GM21717 (cell line): ENCODE data around the gene ZNF580.

Source experiments
- ATAC-seq: cut with Tn5 transposase; IDR thresholded peaks from one replicate; pipeline ENCODE4 v1.9.1; 2021; ENCODE audit warnings: mild to moderate bottlenecking, moderate library complexity; ENCODE audit not compliant: unreplicated experiment

ZNF580 gene

GRCh38 chr19:55656988-55657747 lies 16.4 kb downstream of the ZNF580 start:
- no peak for ATAC-seq

DNA sequence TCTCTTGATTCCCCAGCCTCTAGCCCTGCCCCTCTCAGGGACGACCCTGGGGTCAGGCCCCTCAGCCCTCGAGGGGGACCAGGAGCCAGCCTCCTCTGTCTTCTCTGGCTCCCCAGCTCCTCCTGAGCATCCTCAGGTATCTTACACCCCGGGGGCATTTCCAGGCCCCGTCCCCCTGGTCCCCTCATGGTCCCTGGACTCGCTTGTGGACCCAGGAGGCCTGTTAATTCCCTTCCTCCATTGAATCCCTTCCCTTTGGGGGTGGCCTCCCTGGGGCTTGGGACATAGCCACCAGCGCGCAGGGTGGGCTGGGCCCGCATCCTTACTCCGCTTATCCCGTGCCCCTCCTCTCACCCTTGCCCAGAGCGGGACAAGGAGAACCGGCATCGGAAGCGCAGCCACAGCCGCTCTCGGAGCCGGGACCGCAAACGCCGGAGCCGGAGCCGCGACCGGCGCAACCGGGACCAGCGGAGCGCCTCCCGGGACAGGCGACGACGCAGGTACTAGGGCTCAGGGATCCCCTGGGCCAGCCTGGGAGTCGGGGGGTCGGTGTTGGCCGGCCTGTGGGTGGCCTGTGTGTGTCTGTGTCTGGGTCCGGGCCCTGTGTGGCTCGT lies 18.2 kb downstream of the ZNF580 start:
- no peak for ATAC-seq

DNA sequence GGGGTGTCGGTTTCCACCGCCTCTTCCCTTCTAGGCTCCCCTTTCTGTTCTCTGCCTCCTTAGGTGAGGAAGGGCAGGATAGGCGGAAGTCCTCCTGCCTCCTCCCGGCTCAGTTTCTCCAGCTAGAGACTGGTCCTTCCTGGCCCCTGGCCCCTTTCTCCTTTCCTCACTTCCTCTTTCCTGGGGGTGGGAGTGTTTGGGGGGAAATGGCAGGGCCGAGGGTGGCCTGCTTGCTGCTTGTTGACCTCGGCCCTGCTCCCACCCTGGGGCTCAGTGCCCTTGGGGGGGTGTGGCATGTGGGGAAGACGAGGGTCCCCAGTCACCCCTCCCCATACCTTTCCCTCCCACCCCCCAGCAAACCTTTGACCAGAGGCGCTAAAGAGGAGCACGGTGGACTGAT lies 19.0 kb downstream of the ZNF580 start:
- no peak for ATAC-seq

GRCh38 chr19:55660404-55660803 lies 19.6 kb downstream of the ZNF580 start:
- ATAC-seq = no peak

DNA sequence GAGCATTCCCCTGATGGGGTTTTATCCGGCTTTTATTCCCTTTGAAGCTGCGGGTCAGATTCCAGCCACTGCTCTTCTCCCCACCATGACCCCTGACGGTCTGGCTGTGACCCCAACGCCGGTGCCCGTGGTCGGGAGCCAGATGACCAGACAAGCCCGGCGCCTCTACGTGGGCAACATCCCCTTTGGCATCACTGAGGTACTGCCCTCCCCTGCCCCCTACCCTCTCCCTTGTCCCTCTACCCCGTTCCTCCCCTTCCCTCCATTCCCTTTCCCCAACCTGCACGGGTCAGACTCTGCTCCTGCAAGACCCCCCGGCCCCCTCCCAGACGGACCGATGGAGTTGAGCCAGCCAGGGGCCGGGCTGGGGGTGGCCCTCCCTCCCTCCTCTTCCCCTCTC lies 20.2 kb downstream of the ZNF580 start:
- no peak for ATAC-seq

DNA sequence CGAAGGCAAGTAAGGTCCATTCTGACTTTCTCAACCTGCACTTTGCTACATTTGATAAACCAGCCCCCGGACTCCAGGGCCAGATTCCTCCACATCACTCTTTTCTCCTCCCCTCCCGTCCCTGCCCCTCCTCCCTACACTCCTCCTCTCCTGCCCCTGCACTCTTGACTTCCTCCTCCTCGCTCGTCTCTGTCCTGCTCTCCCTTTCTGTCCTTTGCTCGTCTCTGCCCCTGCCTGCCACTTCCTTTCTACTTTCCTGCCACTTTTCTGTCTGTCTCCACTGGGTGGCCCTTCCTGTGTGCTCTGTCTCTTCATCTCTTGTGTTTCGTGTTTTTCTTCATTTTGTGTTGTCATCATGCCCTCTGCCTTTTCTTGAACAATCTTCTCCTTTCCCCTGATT lies 21.0 kb downstream of the ZNF580 start:
- ATAC-seq = no peak

DNA sequence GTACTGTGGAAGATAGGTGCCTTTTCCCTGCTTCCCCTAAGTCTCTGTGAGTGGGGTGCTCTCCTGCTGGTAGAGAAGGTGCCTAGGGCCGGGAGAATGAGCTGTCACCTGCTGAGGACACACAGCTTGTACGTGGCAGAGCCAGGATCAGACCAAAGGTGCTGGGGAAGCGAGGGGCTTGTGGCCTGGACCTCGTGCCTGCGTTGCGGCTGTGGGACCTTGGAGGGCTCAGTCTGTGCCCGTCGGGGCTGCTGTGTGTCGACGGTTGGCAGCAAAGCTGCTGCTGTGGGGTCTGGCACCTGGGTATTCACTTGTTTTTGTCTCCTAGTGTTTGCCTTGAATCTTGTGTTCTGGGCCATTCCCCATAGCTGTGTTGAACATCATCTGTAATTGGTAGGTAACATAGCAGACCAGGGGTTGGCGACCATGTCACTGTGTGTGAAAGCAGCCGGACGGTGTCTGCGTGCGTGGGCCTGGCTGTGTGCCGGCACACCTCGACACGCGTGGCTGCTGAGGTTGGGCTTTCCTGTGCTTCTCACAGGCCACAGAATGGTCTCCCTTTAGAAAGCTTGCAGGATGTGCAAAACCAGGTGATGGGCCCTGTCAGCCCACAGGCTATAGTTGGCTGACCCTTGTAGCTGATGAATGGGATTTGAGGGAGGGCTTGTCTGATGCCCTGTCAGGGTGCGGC lies 23.2 kb downstream of the ZNF580 start:
- no peak for ATAC-seq

GRCh38 chr19:55666343-55667005 lies 25.7 kb downstream of the ZNF580 start:
- no peak for ATAC-seq

- ATAC-seq = no peak
Observed at GRCh38 chr19:55667006-55667381, 26.2 kb downstream of the ZNF580 start.

DNA sequence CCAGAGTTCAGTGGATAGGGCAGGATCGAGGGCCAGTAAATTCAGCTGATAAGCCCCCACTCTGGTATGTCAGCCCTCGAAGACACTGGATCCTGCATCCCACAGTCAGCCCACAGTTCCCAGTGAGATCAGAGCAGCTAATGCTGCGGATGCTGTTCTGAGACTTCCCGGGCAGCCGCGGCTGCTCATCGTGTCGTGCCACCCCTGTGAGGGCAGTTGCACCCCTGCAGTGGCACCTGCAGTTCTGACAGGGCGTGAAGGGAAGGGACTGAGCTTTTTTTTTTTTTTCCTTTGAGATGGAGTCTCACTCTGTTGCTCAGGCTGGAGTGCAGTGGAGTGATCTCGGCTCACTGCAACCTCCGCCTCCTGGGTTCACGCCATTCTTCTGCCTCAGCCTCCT lies 26.7 kb downstream of the ZNF580 start:
- ATAC-seq = no peak

- no peak for ATAC-seq
Observed at GRCh38 chr19:55667958-55668357, 27.2 kb downstream of the ZNF580 start.

DNA sequence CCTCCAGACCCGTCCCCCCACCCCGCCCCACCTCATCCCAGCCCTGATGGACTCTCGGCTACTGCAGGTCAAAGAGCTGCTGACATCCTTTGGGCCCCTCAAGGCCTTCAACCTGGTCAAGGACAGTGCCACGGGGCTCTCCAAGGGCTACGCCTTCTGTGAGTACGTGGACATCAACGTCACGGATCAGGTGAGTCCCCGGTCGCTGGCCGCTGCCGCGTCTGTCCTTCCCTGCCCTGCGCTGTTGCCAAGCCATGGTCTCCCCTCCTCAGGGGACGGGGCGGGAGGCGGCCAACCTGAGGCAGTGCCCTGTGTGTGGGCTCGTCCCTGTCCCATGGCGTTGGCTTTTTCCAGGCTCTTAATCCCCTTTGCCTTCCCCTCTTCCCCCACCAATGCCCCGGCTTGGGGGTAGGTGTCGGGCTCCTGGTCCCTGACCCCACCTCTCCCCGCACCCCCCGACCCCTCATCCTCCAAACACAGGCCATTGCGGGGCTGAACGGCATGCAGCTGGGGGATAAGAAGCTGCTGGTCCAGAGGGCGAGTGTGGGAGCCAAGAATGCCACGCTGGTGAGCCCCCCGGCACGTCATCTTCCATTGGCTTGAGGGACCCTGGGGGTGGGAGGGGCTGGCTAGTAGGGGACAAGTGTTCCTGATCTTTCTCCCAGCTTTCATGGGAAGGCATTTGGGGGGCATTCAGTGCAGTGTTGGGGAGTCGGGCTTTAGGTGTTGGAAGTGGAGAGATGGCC lies 28.0 kb downstream of the ZNF580 start:
- no peak for ATAC-seq

- no peak for ATAC-seq
Observed at GRCh38 chr19:55669418-55670279, 28.8 kb downstream of the ZNF580 start.

DNA sequence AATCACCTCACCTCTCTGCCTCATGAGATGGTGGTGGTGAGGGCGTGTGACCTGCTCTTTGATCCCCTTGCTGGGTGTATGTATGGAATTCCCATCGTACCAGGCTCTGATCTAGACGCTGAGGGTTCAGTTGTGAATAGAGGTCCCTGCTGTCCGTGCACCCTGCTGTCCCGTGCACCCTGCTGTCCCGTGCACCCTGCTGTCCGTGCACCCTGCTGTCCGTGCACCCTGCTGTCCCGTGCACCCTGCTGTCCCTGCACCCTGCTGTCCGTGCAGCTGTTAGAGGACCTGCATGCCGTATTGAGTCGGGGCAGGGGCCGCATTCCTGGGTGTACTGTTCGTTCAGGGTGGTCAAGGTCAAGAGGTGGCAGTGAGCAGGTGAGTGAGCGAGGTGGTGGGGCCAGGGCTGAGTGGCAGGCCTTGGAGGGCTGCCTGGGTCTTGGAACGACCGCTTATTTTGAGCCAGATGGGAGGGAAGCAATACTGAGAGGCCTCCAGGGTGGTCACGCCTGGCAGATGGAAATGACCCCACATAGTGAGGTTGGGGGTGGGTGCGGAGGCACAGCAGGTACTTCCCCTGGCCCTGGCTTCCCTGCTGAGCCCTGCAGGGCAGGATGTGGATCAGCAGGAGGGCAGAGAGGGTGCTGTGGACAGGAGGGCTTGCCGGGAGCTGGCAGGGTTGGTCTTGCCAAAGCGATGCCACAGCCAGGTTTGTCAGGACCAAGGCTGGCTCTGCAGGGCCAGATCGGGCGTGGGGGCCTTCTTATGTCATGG lies 29.7 kb downstream of the ZNF580 start:
- ATAC-seq = no peak

- no peak for ATAC-seq
Observed at GRCh38 chr19:55671054-55671378, 30.2 kb downstream of the ZNF580 start.

DNA sequence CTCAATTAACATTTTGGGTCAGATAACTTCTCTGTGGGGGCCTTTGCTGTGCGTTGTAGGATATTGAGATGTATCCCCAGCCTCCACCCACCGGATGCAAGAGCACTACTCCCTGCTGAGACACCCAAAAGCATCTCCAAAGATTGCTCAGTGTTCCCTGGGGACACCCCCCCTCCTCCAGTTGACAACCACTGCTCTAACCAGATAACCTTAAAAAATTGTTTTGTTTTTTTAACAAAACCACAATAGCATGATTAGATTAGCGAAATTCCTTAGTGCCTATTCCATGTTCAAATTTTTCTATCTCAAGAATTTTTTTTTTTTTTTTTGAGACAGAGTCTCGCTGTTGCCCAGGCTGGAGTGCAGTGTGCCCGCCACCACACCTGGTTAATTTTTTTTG lies 31.6 kb downstream of the ZNF580 start:
- no peak for ATAC-seq

- ATAC-seq = no peak
Observed at GRCh38 chr19:55673465-55673864, 32.7 kb downstream of the ZNF580 start.

- no peak for ATAC-seq
Observed at GRCh38 chr19:55673889-55674288, 33.1 kb downstream of the ZNF580 start.

GRCh38 chr19:55674459-55674840 lies 33.6 kb downstream of the ZNF580 start:
- ATAC-seq = no peak
